NOMO-1 treated with dmso at 0.1 percent for 144 hours (cell line): ENCODE results near the gene PLA2G5.
A peak's percentile ranks its signal among the peaks of the same experiment; 100 is the strongest.
"Not testable (repeated sequence)": the region's sequence is repeated elsewhere in the genome, so short reads cannot be mapped to it uniquely, and the experiment has no call there.

ENCODE experiments used
- DNase-seq: peaks from one replicate; lab custom pipeline; 2025; ENCODE audit not compliant: unreplicated experiment; lab: John Stamatoyannopoulos, UW

PLA2G5 gene, protein sequence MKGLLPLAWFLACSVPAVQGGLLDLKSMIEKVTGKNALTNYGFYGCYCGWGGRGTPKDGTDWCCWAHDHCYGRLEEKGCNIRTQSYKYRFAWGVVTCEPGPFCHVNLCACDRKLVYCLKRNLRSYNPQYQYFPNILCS

DNA sequence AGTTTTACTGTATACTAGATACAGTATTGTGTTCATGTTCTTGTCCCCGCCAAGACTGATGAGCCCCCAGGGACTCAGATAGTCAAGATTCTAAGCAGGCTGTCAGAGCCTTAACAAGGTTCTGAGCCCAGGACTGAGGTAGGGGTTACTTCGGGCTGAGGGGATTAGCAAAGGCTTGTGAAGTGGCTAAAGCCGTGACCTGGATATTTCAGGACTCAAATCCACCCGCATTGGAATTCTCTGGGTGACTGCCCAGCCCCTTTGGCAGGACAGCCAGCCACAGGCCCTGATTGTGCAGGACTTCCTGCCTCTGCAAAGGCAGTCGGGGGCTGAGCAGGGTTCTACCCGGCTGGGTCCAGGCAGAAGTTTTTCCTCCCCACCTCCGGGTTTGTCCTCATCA is at the start of gene PLA2G5:
PLA2G5 (plus strand) TSS at position 321 of the 400 bp plus-strand sequence. CDS start 14,637 bp downstream, outside the sequence.
- no peak for DNase-seq

DNA sequence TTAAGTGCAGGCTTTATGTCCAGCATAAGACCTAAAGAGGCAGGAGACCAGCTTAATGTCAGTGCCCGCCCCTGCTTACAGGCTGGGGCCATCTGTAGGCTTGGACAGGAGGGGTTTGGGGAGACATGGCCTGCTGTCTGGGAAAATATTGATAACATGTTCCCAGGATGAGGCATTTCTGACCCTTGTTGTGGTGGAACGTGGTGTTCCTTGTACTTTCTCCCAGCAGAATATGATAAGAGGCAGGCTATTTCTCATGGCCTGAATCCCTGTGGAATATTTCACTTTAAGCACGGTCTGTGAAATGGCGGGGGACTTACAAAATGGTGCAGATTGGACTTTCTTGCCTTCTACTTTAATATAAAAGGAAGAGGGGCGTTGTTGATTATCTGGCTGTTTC is 41.9 kb upstream of the PLA2G5 start:
- no peak for DNase-seq

DNA sequence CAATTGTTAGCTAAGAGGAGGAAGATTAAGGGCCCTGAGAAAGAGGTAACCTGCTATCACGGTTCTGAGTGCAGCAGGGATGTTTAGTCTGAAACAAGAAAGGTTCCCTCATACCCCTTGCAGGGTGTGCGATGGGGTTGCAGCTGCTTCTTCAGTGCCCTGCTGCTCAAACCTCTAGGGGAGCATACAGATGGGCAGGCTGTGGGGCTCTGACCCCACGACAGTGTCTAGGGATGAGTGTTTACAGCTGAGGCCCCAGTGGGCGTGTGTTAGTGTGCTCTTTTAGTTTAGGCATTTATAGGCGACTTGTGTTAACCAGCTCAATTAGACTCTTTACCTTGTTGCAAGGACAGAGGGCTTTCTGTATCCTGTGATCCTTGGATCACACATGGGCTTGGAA is 41.3 kb upstream of the PLA2G5 start:
- no peak for DNase-seq

DNA sequence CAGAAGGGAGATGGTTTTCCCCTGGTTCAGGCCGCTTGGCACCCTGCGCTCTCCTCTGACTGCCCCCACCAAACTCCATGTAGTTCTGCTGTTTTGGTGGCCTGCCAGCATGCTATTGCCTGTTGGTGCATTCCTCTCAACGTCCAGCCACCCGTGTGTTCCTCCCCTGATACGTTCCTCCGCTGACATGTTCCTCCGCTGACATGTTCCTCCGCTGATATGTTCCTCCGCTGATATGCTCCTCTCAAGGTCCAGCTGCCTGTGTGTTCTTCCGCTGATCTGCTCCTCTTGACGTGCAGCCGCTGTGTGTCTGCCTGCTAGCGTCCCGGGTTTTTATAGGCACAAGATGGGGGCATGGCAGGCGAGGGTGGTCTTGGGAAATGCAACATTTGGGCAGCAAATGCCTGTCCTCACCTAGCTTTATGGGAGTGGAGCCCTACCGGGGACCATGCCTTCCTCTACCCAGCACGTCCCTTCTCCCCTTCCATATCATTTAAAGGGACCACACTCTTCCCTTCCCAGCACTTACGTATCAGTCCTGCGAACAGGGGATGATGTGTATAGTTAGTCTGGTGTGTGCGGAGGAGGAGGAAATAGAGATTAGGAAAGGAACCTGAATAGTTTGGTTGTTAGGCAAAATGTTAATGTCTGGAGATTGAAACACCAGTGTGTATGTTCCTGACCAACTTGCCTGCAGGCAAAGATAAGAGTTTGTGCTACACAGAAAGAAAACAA is 40.6 kb upstream of the PLA2G5 start:
- no peak for DNase-seq

DNA sequence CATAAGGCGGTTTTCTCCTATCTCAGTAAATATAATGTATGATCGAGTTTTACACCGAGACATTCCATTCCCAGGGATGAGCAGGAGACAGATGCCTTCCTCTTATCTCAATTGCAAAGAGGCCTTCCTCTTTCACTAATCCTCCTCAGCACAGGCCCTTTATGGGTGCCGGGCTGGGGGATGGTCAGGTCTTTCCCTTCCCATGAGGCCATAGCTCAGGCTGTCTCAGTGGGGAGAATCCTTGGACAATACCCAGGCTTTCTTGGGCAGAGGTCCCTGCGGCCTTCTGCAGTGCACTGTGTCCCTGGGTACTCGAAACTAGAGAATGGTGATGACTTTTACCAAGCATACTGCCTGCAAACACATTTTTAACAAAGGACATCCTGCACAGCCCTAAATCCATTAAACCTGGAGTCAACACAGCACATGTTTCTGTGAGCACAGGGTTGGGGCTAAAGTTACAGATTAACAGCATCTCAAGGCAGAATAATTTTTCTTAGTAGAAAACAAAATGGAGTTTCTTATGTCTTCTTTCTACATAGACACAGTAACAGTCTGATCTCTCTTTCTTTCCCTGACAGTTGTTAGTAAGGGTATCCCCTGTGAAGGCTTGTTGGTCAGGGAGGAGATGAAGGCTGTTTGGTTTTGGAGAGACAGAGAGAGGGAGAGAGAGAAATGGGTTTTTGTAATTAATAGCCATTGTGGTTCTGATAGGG is 39.4 kb upstream of the PLA2G5 start:
- not testable (repeated sequence) for DNase-seq

DNA sequence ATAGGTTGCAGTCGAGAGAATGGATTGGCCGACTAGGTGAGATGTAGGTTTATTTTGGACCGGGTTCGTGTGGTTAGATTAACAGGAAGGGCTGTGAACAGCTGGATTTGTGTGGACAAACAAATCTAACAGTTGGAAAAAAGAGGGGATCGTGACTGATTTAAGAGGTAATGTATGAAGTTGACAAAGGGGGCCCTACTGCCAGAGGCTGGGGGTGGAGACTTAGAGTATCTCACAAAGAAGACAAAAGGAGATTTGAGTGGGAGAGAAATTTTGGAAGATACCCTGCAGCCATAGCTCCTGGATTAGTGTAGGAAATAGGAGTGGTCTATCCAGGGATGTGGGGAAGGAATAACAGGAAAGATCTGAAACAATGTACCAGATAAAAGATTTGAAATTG is 38.8 kb upstream of the PLA2G5 start:
- DNase-seq: no peak

DNA sequence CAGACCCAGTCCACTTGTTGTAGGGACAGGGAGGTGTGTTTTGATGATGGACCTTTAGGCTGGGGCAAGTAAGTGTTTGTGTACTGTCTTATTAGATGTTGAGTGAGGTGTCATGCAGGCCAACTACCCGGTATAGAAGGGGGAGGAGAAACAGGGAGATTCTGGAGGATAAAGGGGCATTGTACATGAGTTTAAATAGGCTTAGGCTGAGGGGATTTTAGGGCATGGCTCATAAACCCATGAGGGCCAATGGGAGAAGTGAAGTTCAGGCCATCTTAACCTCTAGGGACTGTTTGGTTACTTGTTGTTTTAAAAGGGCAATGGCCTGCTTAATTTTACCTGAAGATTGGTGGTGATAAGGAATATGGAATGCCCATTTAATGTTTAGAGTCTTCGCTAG is 38.2 kb upstream of the PLA2G5 start:
- no peak for DNase-seq

DNA sequence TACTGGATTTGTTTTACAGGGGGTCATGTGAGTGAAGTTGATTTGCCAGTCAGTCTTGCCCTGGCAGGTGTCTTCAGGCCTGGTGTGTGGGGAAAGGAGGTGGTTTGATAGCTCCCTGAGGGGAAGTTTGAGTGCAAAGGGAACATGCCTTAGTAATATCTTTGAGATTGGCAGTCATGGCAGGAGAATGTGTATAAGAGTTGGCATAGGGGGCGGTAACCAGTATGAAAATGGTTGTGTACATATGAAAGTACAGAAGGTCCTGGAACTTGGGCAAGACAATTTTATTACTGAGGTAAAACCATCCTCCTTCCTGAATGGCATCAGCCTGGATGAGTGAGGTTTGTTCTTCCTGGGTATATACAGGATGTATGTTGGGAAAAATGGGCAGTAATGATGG is 37.6 kb upstream of the PLA2G5 start:
- DNase-seq: no peak

DNA sequence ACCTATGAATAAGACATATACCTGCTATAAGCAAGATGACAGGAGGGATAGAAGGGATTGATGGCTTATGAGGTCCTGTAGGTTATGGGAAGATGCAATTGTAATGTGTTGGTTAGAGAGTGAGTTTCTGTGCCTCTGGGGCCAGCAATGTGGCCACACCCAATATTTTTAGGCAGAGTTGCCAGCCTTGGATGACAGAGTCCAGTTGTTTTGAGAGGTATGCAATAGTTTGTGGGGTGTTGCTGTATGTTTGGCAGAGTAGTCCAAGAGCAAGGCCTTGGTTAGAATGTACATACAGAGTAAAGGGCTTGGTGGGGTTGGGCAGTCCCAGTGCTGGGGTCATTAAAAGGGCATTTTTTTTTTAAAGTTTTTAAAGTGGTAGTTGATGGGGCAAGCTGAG is 36.6 kb upstream of the PLA2G5 start:
- DNase-seq: no peak

DNA sequence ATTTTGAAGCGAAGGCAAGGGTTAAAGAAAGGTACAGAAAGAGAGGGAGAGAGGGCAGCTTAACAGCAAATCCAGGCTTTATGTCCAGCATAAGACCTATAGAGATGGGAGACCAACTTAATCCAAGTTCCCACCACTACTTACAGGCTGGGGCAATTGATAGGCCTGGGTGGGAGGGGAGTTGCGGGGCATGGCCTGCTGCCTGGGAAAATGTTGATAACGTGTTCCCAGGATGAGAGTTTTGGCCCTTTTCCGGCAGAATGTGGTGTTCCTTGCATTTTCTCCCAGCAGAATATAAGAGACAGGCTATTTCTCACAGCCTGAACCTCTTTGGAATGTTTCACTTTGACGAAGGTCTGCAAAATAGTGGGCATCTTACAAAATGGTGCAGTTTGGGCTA is 34.9 kb upstream of the PLA2G5 start:
- no peak for DNase-seq

DNA sequence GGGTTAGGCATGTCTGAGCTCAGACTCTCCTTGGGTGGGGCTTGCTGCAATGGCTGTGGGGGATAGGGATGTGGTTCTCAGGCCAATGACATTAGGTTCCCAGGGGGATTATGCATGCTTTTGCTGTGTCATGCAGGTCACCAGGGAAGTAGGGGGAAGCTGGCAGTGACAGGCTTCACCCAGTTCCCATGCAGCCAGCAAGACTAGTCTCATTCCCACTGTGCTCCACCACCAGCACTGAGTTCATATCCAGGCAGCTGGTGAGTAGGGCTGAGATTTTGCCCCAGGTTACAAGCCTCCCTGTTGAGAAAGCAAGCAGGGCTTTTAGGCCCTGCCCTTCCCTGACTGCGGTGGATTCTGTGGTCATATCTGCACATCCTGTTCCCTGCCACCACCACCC is 32.1 kb upstream of the PLA2G5 start:
- no peak for DNase-seq

DNA sequence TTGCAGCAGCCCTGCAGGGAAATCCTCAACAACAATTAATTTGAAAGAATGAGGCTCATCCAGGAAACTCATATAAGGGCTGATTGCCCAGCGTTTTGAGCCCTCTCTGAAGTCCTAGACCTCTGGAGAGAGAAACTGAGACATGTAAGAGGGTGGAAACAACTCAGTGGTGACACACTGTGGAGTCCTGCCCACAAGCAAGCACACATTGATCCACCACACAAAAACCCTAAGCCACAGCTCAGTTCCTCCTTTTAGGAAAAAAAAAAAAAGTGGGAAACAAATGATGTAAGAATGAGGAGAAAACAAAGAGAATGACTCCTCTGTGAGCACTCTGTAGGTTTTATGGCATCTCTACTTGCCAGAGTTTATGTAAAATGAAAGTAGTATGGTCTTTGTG is 22.9 kb upstream of the PLA2G5 start:
- peak; percentile 5 for DNase-seq

DNA sequence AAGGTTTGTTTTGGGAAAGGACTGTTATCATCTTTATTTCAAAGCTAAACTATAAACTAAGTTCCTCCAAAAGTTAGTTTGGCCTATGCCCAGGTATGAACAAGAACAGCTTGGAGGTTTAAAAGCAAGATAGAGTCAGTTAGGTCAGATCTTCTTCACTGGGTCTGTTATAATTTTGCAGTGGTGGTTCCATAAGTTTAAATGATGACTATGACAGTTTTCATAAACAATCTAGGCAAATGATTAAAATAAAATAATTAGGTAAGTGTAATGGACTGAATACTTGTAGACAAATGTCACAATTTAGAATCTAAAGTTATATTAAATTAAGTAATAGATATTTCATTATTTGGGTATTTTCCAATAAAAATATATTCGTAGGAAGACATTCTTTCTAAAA is 21.4 kb upstream of the PLA2G5 start:
- DNase-seq: no peak

DNA sequence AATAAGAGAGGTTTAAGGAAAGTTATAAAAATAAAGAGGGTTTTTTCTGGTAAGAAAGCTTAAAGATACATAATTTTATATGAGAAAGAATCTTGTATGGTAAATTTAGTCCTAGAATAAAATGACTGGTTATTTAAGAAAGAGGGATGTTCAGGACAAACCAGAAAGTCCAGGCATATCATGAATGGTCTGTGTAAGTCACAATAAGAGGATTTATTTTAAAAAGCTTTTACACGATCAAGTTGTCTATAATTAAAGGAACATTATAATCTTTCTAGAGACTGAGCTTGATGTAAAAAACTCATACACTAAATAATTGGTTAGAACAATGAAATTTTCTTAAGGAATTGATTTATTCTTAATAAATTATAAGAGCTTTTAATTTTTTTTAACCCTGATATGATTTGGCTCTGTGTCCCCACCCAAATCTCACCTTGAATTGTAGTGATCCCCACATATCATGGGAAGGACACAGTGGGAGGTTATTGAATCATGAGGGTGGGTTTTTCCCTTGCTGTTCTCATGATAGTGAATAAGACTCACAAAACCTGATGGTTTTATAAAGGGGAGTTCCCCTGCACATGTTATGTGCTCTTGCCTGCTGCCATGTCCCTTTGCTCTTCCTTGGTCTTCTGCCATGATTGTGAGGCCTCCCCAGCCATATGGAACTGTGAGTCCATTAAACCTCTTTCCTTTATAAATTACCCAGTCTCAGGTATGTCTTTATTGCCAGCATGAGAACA is 20.8 kb upstream of the PLA2G5 start:
- DNase-seq: not testable (repeated sequence)

DNA sequence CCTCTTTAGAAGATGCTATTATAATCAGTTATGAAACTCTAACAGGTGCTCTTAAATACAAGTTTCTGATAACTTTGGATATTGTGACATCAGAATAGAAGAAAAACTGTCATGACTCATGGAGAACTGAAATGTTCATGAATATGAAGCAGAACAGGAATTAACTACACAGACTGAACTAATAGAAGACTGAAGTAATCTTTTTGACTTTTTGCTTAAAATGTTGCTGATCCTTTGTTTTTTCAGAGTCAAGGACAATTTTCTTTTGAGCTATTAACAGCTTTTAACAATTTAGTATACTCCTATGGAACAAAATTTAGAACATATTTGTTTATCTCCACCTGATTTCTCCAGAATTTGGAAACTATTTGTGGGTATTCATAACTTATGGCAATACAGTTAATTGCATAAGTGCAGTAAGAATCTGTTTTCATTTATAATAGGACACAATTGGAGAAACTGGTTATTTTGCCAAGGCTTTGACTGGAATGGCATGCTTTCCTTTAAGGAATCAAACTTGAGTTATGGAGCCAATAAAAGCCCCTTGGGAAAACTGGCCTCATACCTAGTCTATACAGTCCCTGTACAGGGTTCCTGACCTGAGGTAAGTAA is 18.7 kb upstream of the PLA2G5 start:
- DNase-seq: no peak

DNA sequence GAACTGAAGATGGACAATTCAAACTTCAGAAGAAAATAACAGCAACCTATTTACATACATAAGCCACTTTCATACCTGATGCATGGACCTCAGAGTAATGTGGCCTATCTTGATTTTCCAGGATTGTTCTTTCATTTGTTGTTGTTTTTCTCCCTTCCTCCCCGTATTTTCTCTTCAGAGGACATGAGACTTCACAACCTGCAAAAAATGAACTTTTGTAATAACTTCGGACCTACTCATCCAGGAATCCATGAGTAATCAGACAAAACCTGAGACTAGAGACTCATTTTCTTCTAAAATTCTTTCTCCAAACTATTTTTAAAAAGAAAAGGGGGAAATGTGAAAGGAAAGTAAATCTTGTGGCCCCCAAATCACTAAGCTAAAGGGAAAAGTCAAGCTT is 17.6 kb upstream of the PLA2G5 start:
- DNase-seq: no peak

DNA sequence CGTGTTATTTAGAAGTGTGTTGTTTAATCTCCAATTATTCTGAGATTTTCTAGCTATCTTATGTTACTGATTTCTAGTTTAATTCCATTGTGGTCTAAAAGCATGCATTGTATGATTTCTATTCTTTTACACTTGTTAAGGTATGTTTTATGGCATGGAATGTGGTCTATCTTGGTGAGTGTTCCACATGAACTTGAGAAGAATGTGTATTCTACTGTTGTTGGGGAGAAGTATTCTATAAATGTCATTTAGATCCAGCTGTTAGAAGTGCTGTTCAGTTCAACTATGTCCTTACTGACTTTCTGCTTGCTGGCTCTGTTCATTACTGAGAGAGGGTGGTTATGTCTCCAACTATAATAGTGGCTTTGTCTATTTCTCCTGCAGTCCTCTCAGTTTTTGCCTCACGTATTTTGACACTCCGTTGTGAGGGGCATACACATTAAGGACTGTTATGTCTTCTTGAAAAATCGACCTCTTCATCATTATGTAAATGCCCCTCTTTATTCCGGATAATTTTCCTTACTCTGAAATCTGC is 12.0 kb upstream of the PLA2G5 start:
- DNase-seq: no peak

DNA sequence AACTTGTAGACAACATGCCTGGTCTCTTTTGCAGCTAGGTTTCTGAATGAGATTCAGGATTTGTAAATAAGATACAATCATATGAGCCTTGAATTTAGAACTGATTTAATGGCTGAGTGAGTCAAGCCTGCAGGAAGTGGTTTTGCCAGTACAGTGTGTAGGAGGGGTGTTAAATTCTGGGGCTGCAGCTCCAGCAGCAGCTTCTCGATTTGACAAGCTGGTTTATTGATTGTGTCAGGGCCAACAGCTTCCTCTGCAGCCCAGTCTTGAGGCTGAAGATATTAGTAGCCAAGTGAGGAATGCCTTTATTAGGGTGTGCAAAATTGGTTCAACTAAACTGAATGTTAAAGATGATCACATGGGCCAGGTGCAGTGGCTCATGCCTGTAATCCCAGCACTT is 11.5 kb upstream of the PLA2G5 start:
- peak; percentile 70 for DNase-seq

DNA sequence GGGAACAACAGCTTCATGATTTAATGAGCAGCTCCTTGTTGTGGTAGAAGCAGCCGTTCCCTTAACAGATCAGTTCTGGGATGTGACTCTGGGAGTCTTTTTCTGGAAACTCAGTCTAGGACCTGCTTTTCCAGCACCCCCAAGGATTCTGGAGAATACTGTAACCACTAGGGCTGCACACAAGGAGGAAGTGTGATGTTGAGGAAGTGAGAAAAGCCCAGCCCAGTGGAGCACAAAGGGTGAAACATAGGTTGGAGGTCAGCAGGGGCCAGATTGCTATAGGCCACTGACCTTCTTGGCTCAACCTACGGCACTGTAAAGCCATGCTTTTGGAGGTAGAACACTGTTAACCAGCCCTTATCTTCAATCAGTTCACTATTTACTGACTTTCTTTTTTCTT is 10.1 kb upstream of the PLA2G5 start:
- peak; percentile 32 for DNase-seq

DNA sequence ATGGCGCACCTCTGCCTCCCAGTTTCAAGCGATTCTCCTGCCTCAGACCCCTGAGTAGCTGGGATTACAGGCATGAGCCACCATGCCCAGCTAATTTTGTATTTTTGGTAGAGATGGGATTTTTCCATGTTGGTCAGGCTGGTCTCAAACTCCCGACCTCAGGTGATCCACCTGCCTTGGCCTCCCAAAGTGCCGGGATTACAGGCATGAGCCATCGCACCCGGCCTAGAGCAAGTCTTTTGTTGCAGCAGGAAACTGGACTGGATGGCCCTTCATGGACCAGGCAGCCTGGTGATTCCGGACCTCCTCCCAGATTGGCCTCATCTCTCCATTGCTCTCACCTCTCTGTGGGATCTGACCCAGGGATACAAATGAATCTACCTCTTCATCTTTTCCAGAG is 9.2 kb upstream of the PLA2G5 start:
- DNase-seq: not testable (repeated sequence)

DNA sequence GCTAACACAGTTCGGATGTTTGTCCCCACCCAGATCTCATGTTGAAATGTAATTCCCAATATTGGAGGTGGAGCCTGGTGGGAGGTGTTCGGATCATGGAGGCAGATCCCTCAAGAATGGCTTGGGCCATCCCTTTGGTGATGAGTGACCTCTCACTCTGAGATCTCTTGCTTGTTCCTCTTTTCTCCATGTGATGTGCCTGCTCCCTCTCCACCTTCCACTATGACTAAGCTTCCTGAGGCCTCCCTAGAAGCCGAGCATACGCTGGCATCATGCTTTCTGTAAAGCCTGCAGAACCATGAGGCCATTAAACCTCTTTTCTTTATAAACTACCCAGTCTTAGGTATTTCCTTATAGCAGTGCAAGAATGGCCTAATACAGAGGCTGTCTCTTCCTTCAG is 8.1 kb upstream of the PLA2G5 start:
- DNase-seq: peak; percentile 63
